Right renal pelvis (tissue), 4 donors: Measurements from ENCODE around the gene PDXK. TPM values are rescaled to one million over a fixed set of nuclear protein-coding genes. Genes with fewer than 3 reads are reported as not detected.

Experiments used
- DNase-seq, 4 donors: peaks; one replicate each; pipeline ENCODE4 v3.0.0-alpha.2; 2013; ENCODE audit warnings: low read depth in 4 of 4, low spot score in 3 of 4, missing footprints in 1 of 4
- polyA plus RNA-seq, 4 donors: library from polyadenylated mRNA; unstranded; fragments of 120-200 nt; gene quantifications; one replicate each; pipeline ENCODE4 v1.2.1, GENCODE V29; 2013; ENCODE audit not compliant: insufficient read length in 4 of 4

Gene PDXK
- polyA plus RNA-seq, 4 donors, result 69.5 to 77.9 (median 74.5) TPM

- DNase-seq, result no peak
Measured at GRCh38 chr21:43801006-43801783, 82.3 kb downstream of the PDXK start.

DNA sequence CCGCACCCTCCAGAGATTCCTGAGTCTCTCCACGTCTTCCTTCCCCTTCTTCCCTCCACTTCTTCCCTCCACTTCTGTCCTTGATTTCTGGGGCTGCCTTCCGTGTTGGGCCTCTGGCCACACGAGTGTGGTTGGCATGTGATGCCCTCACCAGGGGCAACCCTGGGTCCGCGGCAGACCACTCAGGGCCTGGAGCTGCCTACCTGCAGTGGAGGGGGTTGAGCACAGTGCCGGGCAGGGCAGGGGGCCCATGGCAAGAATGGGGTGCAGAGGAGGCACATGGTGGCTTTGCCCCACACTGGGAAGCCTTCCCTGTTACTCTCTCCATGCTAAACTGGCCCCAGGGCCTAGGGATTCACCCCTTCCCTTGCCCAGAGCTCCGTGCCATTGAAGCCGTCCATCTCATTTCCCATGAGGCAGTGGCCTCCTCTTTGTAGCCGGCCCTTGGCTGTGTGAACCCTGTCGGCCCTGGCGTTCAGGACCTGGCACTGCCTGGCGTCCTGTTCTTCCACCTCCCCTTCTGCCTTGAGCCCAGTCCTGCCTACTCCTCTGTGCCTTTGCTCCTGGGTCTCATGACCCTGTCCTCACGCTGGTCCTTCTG, 83.9 kb downstream of the PDXK start:
- DNase-seq, result no peak

DNA sequence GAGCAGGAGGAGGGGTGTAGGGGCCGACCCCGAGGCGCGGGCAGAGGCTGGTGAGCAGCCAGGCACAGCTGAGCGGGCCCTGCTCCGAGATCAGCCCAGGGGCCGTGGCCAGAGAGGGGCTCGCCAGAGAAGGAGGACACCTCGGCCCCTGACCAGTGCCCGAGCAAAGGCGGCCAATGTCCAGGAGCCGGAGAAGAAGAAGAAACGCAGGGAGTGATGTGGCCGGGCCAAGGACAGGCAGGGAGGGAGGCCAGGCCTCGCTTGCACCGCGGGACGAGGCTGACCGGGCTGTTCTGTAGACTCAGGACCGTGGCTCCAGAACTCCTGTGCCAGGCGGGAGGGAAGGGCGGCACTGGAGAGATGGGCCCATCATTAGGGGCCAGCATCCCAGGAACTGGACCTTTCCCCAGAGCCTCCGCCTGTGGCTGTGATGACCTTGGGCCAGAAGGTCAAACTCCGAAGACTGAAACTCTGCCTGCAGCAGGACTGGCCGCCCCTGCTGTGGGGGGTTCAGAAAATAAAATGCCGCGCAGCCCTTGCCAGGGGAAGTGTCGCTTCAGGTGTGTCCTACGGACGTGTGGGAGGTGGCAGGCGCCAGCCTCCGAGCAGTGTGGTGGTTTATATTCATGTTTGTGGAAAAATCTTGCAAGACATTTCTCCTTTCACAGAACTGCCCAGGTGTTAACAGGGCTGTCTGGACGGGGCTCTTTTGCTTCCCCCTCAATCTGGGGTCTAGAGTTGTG, 84.8 kb downstream of the PDXK start:
- no peak for DNase-seq

DNA sequence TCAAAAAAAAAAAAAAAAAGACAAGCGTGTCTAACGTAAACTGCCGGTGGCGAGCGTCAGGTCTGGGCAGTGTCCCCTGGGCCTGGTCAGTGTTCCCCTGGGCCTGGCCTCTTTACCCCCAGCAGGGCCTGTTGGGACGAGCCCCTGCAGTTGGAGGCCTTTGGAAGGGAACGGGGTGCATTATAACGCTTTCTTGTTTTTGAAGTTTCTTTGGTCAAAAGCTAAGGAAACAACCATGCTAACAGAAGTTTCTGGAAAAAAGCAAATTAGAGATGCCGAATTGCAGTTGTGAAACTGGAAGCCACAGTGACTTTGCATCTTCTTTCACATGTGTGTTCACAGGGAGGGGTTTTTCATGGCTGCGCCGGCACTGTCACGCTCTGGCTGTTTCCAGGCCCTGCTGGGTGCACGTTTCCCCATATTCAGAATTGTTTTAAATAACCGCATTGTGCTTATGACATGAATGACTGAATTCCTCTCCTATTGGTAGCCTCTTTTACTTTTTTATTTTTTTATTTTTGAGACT, 86.4 kb downstream of the PDXK start:
- DNase-seq, result no peak

DNA sequence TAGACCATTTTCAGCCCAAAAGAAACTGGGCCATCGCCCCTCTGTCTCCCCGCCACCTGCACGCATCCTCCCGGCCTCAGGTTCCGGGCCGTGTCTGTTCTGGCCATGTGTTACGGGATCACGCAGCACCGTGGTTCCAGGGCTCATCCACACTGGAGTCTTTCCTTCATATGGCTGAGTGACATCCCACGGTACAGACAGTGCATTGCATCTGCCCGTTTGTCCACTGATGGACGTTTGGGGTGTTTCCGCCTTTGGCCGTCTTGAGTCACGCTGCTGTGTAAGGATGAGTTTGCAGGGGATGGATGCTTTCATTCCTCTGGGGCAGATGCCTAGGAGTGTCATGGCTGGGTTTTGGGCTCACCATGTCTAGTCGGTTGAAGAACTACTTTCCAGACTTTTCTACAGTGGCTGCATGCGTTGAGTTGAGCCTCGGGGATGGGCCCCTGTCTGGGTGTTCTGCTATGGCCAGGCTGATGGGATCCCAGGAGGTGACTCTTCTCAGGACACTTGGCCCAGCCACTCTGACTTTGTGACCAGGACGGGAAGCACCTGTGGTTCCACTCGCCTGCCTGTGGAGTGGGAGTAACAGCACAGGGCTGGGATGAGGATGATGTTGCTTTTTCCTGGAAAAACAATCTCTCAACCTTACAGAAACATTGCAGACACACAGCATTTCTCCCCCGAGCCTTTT, 87.2 kb downstream of the PDXK start:
- no peak for DNase-seq

GRCh38 chr21:43808367-43808766, 89.4 kb downstream of the PDXK start:
- no peak for DNase-seq

- DNase-seq, result no peak
Measured at GRCh38 chr21:43808832-43809251, 89.9 kb downstream of the PDXK start.

- DNase-seq, result no peak
Measured at GRCh38 chr21:43809346-43809799, 90.4 kb downstream of the PDXK start.

DNA sequence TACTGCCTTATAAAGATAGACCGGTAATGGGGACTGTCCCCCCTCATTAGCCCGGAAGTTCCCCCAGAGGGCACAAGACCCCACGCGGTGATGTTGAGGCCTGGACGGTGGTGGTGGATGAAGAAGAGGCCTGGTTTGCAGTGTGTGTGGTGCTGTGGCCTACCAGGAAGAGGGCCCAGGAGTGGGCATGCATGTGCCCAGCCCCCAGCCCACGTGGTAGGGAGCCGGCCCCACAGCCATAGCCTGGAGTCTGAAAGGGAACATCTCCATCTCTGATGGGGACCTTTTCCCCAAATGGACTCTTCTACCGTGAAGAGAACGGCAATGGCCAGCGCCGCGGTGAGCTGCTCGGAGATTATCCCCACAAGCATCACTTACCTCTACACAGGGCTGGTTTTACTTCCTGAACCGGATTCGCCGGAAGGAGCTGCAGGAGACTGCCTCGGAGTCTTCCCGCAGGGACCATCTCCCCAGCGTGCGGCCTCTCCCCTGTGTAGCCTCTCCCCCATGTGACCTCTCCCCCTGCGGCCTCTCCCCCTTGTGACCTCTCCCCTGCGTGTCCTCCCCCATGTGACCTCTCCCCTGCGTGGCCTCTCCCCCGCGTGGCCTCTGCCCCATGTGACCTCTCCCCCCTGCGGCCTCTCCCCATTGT, 91.0 kb downstream of the PDXK start:
- no peak for DNase-seq

DNA sequence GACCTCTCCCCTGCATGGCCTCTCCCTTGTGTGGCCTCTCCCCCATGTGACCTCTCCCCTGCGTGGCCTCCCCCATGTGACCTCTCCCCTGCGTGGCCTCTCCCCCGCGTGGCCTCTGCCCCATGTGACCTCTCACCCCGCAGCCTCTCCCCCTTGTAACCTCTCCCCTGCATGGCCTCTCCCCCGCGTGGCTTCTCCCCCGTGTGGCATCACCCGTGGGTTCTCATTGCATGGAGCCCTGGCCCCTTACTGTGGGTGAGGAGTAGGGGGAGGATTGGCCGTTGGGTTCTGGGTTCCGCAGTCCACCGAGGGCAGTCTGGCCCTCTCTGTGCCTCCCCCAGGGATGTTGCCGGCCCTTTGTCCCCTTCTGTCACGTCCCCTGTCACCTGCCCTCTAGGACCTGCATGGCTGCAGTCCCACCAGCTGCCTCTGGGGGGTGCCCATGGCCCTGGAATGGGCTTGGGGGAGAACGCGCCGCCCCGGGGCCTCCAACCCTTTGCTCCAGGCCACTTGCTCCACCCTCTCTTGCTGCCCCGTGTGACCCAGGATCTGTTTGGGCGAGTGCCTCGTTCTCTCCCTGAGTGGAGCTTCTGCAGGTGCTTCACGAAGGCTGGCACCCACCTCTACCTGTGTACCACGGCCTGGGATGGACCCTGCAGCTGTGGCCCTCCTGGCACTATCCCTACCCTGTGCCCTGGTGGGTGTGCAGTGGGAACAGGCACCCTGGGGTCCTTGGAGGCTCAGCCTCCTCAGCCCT, 91.8 kb downstream of the PDXK start:
- peak in 2 of 4 donors; percentile 33 to 36 for DNase-seq

GRCh38 chr21:43811262-43812105, 92.6 kb downstream of the PDXK start:
- no peak for DNase-seq

Other genes starting within 250 kb of the PDXK start
- 1 to 10 TPM; 1.9 to 2.4 (median 2.2) TPM for gene HSF2BP, start 59.6 kb upstream of the PDXK start, polyA plus RNA-seq
- 10 to 100 TPM; 30.2 to 31.0 (median 30.5) TPM for gene RRP1B, start 59.6 kb upstream of the PDXK start, polyA plus RNA-seq
- 10 to 100 TPM; 41.7 to 66.1 (median 51.2) TPM for gene CSTB, start 57.2 kb downstream of the PDXK start, polyA plus RNA-seq
- gene RRP1, start 70.4 kb downstream of the PDXK start, polyA plus RNA-seq, result 10 to 100 TPM; 26.2 to 38.2 (median 30.1) TPM
- gene AGPAT3, start 146.1 kb downstream of the PDXK start, polyA plus RNA-seq, result 10 to 100 TPM; 55.2 to 63.3 (median 59.4) TPM